Central memory CD4-positive, alpha-beta T cell (primary cell): Measurements from ENCODE around the gene FMN2.

Experiments
- DNase-seq: peaks from one replicate; pipeline ENCODE4 v3.0.0; 2022
- total RNA-seq, 3 experiments: gene quantifications; one replicate each; lab custom pipeline; 2026; lab: John Stamatoyannopoulos, UW

Gene FMN2
- total RNA-seq: 0 to 0.39 (median 0) reads per million in 3 experiments

DNA sequence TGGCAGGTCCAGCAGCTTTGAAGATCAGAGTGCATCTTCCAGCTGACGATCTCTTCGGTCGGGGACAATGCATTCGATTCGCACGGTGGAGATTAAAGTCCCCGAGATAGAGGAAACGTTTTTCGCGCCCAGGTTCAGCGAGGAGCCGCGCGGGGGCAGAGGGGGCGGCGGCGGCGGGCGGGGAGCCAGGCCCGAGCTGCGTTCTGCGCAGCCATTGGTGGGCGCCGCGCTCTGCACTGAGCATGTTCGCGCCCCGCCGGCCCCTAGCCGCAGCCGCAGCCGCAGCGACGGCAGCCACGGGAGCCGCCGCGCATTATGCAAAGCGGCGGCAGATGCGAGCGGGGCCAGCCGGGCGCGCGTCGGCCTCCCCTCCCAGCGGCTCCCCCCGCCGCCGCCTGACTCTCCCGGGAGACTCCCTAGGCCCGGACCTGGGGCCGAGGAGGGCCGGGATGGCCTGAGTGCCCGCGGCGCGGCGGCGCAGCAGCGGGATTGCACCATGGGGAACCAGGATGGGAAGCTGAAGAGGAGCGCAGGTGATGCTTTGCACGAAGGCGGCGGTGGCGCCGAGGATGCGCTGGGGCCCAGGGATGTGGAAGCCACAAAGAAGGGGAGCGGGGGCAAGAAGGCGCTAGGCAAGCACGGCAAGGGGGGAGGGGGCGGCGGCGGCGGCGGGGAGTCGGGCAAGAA is at the start of gene FMN2:
Gene FMN2 (plus strand): TSS at position 270 of the 687 bp plus-strand sequence. CDS start 227 bp downstream, at position 497.
- no peak for DNase-seq

- no peak for DNase-seq
Observed at GRCh38 chr1:240044620-240045019, 47.1 kb upstream of the FMN2 start.

- DNase-seq: no peak
Observed at GRCh38 chr1:240046000-240046399, 45.7 kb upstream of the FMN2 start.

DNA sequence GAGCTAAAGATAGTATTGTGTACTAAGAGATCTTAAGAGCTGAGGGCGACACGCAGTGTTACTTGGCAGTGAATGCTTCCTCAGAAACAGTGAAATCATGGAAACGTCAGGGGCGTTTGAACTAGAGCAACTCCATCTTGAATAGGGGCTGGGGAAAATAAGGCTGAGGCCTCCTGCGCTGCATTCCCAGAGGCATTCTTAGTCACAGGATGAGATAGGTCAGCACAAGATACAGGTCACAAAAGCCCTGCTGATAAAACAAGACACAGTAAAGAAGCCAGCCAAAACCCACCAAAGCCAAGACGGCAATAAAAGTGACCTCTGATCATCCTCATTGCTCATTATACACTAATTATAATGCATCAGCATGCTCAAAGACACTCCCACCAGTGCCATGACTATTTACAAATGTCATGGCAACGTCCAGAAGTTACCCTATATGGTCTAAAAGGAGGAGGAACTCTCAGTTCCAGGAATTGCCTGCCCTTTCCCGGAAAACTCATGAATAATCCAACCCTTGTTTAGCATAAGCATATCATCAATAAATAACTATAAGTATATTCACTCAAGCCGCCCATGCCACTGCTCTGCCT is 37.5 kb upstream of the FMN2 start:
- DNase-seq: no peak

DNA sequence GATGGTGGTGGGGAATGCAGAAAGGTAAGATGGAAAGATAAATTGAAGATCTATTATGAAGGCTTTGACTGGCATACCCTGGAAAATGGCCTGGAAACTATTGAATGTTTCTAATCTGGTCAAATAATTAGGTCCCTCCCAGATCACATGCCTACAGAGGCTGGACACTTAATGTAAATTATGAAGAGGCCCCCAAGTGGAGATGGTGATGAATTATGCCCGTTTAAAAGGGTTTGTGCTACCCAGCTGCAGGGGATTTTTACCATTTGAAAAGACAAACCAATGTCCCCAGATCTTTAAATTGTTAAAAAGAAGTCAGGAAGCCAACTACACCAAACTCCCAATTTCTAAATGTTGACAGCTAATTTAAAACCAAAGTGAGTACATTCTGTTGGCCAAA is 35.7 kb upstream of the FMN2 start:
- no peak for DNase-seq

- DNase-seq: no peak
Observed at GRCh38 chr1:240056350-240056749, 35.3 kb upstream of the FMN2 start.

DNA sequence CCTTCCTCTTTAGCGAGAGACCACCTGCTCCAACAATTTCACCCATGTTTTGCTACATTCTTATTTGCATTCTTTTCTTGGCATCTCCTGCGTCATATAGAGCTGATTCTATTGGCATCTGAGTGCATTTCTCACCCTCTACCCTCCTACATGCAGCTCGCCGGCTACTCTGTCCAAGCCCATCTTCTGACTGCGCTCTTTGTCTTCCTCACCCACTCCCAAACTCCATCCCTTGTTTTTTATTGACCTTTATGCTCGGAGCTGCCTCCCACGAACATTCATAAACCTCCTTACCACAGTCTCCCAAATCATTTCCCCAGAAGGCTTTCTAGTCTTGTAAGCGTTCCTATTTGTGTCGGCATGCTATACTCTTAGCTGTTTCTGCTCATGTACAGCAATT is 33.6 kb upstream of the FMN2 start:
- DNase-seq: no peak

- DNase-seq: no peak
Observed at GRCh38 chr1:240068961-240069360, 22.7 kb upstream of the FMN2 start.

GRCh38 chr1:240070188-240070587 is 21.5 kb upstream of the FMN2 start:
- no peak for DNase-seq

DNA sequence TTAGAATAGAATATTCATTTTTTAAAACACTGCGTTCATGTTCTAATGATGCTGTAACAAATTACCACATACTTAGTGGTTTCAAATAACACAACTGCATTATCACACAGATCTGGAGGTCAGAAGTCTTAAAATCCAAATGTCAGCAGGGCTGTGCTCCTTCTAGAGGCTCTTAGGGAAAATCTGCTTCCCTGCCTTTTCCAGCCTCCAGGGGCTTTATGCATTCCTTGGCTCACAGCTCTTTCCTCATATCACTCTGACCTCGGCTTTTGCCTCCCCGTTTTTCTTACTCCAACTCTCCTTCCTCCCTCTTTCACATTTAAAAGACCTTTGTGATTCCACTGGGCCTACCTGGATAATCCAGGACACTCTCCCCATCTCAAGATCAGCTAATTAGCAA is 18.6 kb upstream of the FMN2 start:
- DNase-seq: no peak

DNA sequence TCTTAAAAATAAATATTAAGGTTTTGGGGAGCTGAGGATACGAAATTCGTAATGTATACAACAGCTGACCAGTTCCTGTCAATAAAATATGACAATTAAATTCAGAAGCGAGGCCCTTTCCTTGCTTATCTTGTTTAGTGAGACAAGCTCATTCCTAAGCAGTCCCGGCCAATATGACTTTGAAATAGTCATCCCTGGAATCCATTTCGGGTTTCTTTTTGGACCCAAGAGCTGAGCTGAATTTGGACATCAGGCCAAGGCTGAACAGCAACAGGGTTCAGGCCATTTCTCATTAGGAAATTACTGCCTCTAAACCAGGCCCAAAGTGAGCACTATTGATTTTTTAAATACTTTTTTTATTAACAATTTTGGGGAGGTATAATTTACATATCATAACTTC is 17.3 kb upstream of the FMN2 start:
- no peak for DNase-seq

DNA sequence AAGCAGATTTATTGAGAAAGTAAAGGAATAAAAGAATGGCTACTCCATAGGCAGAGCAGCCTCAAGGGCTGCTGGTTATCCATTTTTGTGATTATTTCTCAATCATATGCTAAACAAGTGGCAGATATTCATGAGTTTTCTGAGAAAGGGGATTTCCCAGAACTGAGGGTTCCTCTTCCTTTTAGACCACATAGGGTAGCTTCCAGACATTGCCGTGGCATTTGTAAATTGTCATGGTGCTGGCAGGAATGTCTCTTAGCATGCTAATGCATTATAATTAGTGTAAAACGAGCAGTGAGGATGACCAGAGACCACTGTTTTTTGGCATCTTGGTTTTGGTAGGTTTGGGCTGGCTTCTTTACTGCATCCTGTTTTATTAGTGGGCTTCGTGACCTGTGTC is 16.8 kb upstream of the FMN2 start:
- no peak for DNase-seq

DNA sequence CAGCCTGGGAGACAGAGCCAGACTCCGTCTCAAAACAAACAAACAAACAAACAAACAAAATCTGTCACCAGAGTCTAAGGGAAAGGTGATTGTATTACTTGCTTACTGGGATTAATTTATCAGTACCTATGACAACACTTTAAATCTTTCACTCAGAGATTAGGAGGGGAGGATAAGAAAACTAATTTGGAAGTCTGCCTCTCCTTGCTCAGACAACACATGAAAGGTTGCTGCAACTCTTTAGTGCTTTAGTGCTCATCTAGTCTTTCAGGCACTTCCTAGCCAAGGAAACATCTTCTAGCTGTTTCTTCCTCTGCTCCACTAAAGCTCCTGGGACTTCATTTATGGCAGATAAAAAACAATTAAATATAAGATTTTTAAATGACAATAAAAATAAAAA is 7.3 kb upstream of the FMN2 start:
- no peak for DNase-seq

DNA sequence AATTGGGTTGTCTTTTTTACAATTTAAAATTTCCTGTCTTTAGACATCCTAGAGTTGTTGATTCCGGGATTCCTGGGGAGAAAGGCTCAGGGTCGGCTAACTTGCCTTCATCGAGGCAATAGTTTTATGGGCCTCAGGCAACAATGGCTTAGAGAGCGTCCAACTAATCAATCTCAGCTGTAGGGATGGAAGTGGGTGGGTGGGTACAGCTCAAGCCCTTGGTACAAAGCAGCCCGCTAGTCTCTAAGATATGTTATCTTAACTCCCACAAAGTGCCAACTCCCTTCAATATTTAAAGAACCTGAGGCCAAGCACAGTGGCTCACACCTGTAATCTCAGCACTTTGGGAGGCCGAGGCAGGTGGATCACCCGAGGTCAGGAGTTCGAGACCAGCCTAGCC is 6.9 kb upstream of the FMN2 start:
- DNase-seq: no peak

DNA sequence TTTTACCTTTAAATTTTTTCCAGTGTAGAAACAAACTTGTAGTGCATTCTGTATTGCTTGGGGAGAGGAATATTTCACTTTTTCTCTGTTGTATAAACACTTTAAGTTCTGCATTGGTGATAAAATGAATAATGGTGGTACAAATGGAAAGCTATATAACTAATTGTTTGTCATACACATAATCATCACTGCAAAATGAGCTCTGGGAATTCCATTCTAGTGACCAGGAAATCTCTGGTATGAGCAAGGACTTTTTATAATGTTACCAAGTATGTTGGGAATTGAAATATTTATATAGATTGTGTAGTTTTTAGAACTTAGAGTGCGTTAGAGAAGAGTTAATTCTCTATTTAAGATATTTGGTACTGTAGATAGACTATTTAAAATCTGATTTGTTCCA is 5.0 kb upstream of the FMN2 start:
- DNase-seq: no peak

GRCh38 chr1:240090014-240090413 is 1.7 kb upstream of the FMN2 start:
- no peak for DNase-seq

- DNase-seq: no peak
Observed at GRCh38 chr1:240090957-240091600, 604 bp upstream of the FMN2 start.

- DNase-seq: no peak
Observed at GRCh38 chr1:240092301-240093119, 827 bp downstream of the FMN2 start.

- DNase-seq: no peak
Observed at GRCh38 chr1:240093120-240093961, 1.7 kb downstream of the FMN2 start.

DNA sequence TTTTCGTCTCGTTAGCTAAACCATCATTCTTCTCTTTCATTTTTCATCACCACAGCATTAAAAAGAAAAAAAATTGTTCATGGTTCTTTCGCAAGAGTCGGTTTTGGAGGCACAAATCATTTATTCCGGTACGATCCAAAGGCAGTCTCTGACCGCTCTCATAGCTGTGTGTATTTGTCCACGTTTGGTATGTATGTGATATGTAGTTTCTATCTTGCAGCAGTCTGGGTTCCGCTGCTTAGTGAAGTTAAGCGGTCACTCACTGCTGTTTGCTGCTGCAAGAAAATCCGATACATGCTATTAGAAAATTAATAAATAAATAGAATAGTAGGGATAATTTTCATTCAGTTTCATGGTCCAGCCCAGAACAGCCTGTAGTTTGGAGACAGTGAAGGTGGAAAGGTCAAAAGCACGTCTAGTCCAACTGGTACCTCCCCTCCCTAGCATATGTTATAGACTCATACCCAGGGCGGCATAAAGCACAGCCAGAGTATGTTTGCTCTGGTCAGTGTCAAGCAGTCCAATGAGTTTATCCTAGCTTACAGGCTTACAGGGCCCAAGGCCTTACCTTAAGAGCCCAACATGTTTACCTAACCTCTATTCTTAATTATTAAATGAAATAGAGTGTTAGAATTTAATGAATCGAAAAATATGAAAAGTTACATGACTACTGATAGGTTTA is 2.5 kb downstream of the FMN2 start:
- no peak for DNase-seq

- no peak for DNase-seq
Observed at GRCh38 chr1:240096974-240097373, 5.3 kb downstream of the FMN2 start.

- no peak for DNase-seq
Observed at GRCh38 chr1:240098534-240098933, 6.9 kb downstream of the FMN2 start.
